ENCODE results near the gene ZSCAN18.
"Not testable (repeated sequence)": the region's sequence is repeated elsewhere in the genome, so short reads cannot be mapped to it uniquely, and the experiment has no call there.

DNA sequence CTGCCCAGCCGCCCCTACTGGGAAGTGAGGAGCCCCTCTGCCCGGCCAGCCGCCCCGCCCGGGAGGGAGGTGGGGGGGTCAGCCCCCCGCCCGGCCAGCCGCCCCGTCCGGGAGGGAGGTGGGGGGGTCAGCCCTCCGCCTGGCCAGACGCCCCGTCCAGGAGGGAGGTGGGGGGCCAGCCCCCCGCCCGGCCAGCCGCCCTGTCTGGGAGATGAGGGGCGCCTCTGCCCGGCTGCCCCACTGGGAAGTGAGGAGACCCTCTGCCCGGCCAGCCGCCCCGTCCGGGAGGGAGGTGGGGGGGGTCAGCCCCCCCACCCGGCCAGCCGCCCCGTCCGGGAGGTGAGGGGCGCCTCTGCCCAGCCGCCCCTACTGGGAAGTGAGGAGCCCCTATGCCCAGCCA lies 49.4 kb upstream of the ZSCAN18 start:
- not testable (repeated sequence) for TF ChIP-seq EZH2 (IDR thresholded peaks at IDR 0.05; ENCODE audit: borderline replicate concordance, insufficient read depth, low read depth, low read length, poor library complexity, severe bottlenecking)
- TF ChIP-seq, protein P1, sequence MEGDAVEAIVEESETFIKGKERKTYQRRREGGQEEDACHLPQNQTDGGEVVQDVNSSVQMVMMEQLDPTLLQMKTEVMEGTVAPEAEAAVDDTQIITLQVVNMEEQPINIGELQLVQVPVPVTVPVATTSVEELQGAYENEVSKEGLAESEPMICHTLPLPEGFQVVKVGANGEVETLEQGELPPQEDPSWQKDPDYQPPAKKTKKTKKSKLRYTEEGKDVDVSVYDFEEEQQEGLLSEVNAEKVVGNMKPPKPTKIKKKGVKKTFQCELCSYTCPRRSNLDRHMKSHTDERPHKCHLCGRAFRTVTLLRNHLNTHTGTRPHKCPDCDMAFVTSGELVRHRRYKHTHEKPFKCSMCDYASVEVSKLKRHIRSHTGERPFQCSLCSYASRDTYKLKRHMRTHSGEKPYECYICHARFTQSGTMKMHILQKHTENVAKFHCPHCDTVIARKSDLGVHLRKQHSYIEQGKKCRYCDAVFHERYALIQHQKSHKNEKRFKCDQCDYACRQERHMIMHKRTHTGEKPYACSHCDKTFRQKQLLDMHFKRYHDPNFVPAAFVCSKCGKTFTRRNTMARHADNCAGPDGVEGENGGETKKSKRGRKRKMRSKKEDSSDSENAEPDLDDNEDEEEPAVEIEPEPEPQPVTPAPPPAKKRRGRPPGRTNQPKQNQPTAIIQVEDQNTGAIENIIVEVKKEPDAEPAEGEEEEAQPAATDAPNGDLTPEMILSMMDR (IDR thresholded peaks at IDR 0.05) = not testable (repeated sequence)
